Breast epithelium (tissue), 4 donors: Measurements from ENCODE around the gene CARD10. TPM values are rescaled to one million over a fixed set of nuclear protein-coding genes. Genes with fewer than 3 reads are reported as not detected.

ENCODE experiments used
- DNase-seq, 2 donors: peaks; one replicate each; pipeline ENCODE4 v3.0.0-alpha.2; 2019; ENCODE audit warnings: low spot score in 2 of 2
- H3K27ac ChIP-seq, 2 donors: fragments of 200-600 bp; sonication (generic) in 1 of 2; one replicate each; pipeline ENCODE4 v1.5.1; 2016 to 2019; ENCODE audit warnings: mild to moderate bottlenecking in 1 of 2
- H3K27me3 ChIP-seq, 2 donors: fragments of 200-600 bp; sonication (generic) in 1 of 2; one replicate each; pipeline versions ENCODE4 v1.5.1 to v1.6.0; 2017 to 2019; ENCODE audit warnings: control low read depth in 1 of 2, mild to moderate bottlenecking in 1 of 2
- H3K36me3 ChIP-seq: fragments of 200-600 bp; one replicate; pipeline ENCODE4 v1.5.1; 2019
- H3K4me1 ChIP-seq, 2 donors: fragments of 200-600 bp; sonication (generic); one replicate each; pipeline ENCODE4 v1.5.1; 2016 to 2019; ENCODE audit warnings: control low read depth in 1 of 2
- H3K4me3 ChIP-seq, 3 donors: fragments of 200-600 bp; sonication (generic); 1 replicate in 2 of 3; 2 replicates in 1 of 3; pipeline ENCODE4 v1.5.1; 2016 to 2019; ENCODE audit warnings: mild to moderate bottlenecking in 3 of 3, moderate library complexity in 2 of 3
- H3K9me3 ChIP-seq, 2 donors: fragments of 200-600 bp; sonication (generic) in 1 of 2; one replicate each; pipeline ENCODE4 v1.5.1; 2016 to 2019; ENCODE audit warnings: control low read depth in 1 of 2
- POLR2A ChIP-seq: fragments of 450-650 bp; IDR thresholded peaks from one replicate; pipeline ENCODE4 v1.6.1; 2016; ENCODE audit warnings: antibody characterized with exemption, mild to moderate bottlenecking, moderate library complexity
- POLR2AphosphoS5 ChIP-seq, 3 donors: sonication (generic); formaldehyde crosslinking; IDR thresholded peaks; one replicate each; pipeline ENCODE4 v1.6.1; 2017; ENCODE audit warnings: antibody characterized with exemption in 3 of 3
- intact Hi-C: fragments of 100-400 bp; cut with DNase I; formaldehyde crosslinking; loops from one replicate; pipeline ENCODE4 v1.15.1; 2023; ENCODE audit warnings: low total_unique reads
- total RNA-seq, 3 donors: library from RNA; depleted of rRNA; stranded (reverse); fragments of >200 nt; gene quantifications; one replicate each; pipeline ENCODE4 v1.1.0, GENCODE V29; 2016
- TF ChIP-seq, protein P1 (sequence below), 3 donors: fragments of 450-650 bp; IDR thresholded peaks; one replicate each; pipeline ENCODE4 v1.5.1; 2016 to 2017; ENCODE audit warnings: antibody characterized with exemption in 3 of 3, mild to moderate bottlenecking in 3 of 3, moderate library complexity in 3 of 3

The CARD10 gene
- total RNA-seq, 3 donors from 2014 or later: 2.9 to 12.1 (median 10.2) TPM

DNA sequence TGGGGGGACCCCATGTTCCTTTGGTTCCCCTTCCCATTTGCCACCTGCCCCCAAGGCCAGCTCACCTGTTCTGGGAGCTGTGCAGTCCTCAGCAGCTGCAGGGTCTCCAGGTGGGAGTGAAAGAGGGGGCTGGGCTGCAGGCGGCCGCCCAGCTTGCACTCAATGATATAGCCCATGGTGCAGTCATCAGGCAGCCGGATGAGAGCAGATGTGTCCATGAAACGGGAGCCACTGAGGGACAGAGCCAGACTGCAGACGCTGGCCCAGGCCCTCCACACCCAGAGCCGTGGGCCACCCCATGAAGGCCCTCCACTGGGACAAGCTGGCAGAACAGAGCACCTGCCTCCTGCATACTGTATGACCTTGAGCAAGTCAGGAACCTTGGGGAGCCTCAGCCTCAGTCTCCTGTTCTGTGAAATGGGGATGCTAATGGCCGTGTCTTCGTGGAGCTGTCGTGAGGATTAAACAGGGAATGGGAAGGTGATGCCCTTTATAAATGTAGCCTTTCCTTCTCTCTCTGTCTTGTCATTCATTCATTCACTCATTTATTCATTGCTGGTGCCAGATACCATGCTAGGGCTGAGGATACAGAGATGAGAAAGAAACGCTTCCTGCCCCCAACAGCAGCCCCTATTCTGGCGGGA is 44.6 kb downstream of the CARD10 start:
- Histone ChIP-seq H3K4me1 (no peaks in the 10 kb centered on the region), H3K4me3 (no peak overlapping the region), H3K36me3 (no peaks in the 10 kb centered on the region), H3K27ac (no peak overlapping the region), H3K27me3 (peaks cover 0 to 4% of the 10 kb centered on the region in 2 donors), H3K9me3 (no peaks in the 10 kb centered on the region)
- no peak for DNase-seq
- TF ChIP-seq, protein P1, sequence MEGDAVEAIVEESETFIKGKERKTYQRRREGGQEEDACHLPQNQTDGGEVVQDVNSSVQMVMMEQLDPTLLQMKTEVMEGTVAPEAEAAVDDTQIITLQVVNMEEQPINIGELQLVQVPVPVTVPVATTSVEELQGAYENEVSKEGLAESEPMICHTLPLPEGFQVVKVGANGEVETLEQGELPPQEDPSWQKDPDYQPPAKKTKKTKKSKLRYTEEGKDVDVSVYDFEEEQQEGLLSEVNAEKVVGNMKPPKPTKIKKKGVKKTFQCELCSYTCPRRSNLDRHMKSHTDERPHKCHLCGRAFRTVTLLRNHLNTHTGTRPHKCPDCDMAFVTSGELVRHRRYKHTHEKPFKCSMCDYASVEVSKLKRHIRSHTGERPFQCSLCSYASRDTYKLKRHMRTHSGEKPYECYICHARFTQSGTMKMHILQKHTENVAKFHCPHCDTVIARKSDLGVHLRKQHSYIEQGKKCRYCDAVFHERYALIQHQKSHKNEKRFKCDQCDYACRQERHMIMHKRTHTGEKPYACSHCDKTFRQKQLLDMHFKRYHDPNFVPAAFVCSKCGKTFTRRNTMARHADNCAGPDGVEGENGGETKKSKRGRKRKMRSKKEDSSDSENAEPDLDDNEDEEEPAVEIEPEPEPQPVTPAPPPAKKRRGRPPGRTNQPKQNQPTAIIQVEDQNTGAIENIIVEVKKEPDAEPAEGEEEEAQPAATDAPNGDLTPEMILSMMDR (IDR thresholded peaks at IDR 0.05): no peak
- TF ChIP-seq POLR2AphosphoS5 (IDR thresholded peaks at IDR 0.05) (no peak), POLR2A (no peak)
- intact Hi-C loops: no loop called here

DNA sequence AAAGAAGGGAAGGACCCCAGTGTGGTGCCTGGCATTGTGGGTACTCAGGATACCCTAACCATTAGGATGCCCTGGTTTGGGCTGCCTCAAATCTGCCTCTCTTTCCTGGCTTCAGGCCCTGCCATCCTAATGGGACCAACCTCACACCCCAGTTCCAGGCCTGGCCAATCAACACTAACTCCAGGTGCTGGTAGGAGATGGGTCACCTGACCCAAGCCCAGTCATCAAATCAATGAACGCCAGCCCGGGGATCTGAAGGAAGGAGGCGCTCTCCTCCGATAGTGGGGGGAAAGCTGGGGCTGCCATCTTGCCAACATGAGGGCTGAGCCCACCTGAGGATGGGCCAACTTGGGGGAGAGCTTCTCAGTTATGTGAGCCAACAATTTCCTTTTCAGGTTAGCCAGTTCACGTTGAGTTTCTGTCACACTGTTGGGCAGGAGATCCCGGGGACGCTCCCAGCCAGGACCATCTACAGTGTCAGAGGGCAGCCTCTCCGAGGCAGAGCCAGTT is 45.7 kb downstream of the CARD10 start:
- no peak overlapping the region for H3K4me3 ChIP-seq
- DNase-seq: no peak
- no peaks in the 10 kb centered on the region for H3K4me1 ChIP-seq
- no peak overlapping the region for H3K27ac ChIP-seq
- no peaks in the 10 kb centered on the region for H3K36me3 ChIP-seq
- TF ChIP-seq, protein P1 (IDR thresholded peaks at IDR 0.05): no peak
- TF ChIP-seq POLR2AphosphoS5 (IDR thresholded peaks at IDR 0.05) (no peak), POLR2A (no peak)
- H3K27me3 ChIP-seq: peaks cover 0 to 4% of the 10 kb centered on the region in 2 donors
- H3K9me3 ChIP-seq: no peaks in the 10 kb centered on the region
- intact Hi-C loops: no loop called here

DNA sequence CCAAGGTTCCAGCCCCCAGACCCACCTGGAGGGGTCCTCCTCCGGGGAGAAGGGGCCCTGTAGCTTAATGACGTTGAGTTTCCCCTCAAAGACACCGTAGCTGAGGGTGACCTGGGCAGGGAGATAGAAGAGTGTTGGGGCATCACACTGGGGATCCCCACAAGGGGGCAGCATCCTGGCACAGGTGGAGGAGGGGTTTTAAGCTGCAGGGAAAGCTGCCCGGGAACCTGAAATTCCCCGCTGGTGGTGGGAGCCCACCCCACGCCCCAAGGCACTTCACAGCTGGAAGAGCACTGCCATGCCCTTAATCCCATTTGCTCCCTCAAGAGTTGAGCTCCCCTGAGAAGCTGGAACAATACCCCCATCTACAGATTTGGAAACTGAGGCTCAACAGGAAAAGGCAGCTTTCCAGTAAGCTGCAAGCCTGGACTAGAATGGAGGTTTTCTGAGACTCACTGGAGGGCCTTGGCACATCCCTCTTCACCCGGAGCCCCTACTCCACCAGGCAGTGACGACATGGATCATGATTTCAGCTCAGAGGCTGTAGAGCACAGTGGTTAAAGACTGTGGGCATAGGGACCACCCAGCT is 46.7 kb downstream of the CARD10 start:
- no peak overlapping the region for H3K4me3 ChIP-seq
- no peak overlapping the region for H3K27ac ChIP-seq
- no peak for TF ChIP-seq POLR2A
- TF ChIP-seq, protein P1 (IDR thresholded peaks at IDR 0.05): peak in 1 of 3 donors; percentile 29
- DNase-seq: no peak
- intact Hi-C loops: no loop called here
- H3K9me3 ChIP-seq: no peaks in the 10 kb centered on the region
- no peaks in the 10 kb centered on the region for H3K4me1 ChIP-seq
- H3K36me3 ChIP-seq: no peaks in the 10 kb centered on the region
- H3K27me3 ChIP-seq: peaks cover 0 to 4% of the 10 kb centered on the region in 2 donors

DNA sequence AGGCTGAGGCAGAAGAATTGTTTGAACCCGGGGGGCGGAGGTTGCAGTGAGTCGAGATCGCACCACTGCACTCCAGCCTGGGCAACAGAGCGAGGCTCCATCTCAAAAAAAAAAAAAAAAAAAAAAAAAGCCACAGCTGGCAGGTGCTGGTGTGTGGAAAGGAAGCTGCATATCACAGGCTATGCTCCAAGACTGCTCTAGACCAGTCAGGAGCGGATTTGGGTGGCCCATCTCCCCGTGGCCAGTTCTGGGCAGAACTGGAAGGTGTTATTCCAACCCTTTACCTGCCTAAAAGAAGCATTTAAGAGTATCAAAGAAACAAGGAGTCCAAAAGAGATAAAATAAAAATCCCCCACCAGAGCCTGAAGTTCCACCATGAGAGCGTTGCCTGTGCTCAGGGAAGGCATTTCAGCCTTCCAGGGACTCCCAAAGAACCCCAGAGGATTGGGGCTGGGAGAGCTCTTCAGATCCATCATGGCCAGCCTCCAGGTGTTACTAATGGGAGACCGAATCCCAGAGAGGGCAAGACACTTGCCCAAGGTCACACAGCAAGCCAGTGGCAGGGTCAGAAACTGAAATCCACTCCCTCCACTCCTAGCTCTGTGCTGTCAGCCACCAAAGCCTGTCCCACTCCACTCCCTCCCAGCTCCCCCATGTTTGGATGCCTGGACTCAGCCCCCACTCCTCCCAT is 47.3 kb downstream of the CARD10 start:
- no peaks in the 10 kb centered on the region for H3K4me1 ChIP-seq
- no peak overlapping the region for H3K27ac ChIP-seq
- no peaks in the 10 kb centered on the region for H3K36me3 ChIP-seq
- TF ChIP-seq, protein P1 (IDR thresholded peaks at IDR 0.05): no peak
- TF ChIP-seq POLR2AphosphoS5 (IDR thresholded peaks at IDR 0.05) (no peak), POLR2A (no peak)
- intact Hi-C loops: no loop called here
- no peak for DNase-seq
- H3K4me3 ChIP-seq: no peak overlapping the region
- no peaks in the 10 kb centered on the region for H3K9me3 ChIP-seq
- H3K27me3 ChIP-seq: peaks cover 0 to 4% of the 10 kb centered on the region in 2 donors

- H3K27me3 ChIP-seq: peaks cover 0 to 10% of the 10 kb centered on the region in 2 donors
- TF ChIP-seq POLR2AphosphoS5 (IDR thresholded peaks at IDR 0.05): no peak
- TF ChIP-seq, protein P1 (IDR thresholded peaks at IDR 0.05): no peak
- TF ChIP-seq POLR2A: no peak
- H3K27ac ChIP-seq: no peak overlapping the region
- no peaks in the 10 kb centered on the region for H3K36me3 ChIP-seq
- intact Hi-C loops: no loop called here
- no peak overlapping the region for H3K4me3 ChIP-seq
- no peaks in the 10 kb centered on the region for H3K9me3 ChIP-seq
- H3K4me1 ChIP-seq: no peaks in the 10 kb centered on the region
- no peak for DNase-seq
Measured at GRCh38 chr22:37470087-37470445, 49.1 kb downstream of the CARD10 start.
